ENCODE data around the gene ADGRG1.

DNA sequence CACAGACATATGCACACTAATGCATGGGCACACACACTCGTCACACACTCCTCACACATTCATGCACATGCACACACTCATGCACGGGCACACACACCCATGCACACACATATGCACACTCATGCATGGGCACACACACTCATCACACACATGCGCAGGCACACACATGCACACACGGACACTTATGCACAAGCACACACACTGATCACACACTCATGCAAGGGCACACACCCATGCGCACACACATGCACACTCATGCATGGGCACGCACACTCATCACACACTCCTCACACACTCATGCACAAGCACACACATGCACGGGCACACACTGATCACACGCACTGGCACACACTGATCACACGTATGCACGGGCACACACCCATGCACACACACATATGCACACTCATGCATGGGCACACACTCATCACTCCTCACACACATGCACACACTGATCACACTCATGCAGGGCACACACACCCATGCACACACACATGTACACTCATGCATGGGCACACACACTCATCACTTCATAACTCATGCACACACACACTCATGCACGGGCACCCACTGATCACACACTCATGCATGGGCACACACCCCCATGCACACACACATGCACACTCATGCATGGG, 16.1 kb downstream of the ADGRG1 start:
- no peak for TF ChIP-seq EZH2phosphoT487 (IDR thresholded peaks at IDR 0.05; ENCODE audit: borderline replicate concordance, low read depth, low read length)
- TF ChIP-seq, protein P1, sequence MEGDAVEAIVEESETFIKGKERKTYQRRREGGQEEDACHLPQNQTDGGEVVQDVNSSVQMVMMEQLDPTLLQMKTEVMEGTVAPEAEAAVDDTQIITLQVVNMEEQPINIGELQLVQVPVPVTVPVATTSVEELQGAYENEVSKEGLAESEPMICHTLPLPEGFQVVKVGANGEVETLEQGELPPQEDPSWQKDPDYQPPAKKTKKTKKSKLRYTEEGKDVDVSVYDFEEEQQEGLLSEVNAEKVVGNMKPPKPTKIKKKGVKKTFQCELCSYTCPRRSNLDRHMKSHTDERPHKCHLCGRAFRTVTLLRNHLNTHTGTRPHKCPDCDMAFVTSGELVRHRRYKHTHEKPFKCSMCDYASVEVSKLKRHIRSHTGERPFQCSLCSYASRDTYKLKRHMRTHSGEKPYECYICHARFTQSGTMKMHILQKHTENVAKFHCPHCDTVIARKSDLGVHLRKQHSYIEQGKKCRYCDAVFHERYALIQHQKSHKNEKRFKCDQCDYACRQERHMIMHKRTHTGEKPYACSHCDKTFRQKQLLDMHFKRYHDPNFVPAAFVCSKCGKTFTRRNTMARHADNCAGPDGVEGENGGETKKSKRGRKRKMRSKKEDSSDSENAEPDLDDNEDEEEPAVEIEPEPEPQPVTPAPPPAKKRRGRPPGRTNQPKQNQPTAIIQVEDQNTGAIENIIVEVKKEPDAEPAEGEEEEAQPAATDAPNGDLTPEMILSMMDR (conservative IDR thresholded peaks at IDR 0.05; ENCODE audit: low read length), result no peak

Data from OCI-LY7 (cell line).